ENCODE measurements around the gene KHDC1L.

- TF ChIP-seq CTCF (IDR thresholded peaks at IDR 0.05; ENCODE audit: insufficient read depth, low read length) = no peak
- TF ChIP-seq POLR2AphosphoS5 (IDR thresholded peaks at IDR 0.05; ENCODE audit: low read depth) = no peak
- TF ChIP-seq SPI1 (IDR thresholded peaks at IDR 0.05; ENCODE audit: borderline replicate concordance, low read depth) = no peak
- no peak for TF ChIP-seq GABPA (IDR thresholded peaks at IDR 0.05; ENCODE audit: low read depth)
These were observed 50.6 kb downstream of the KHDC1L start for GRCh38 chr6:73174646-73175045.
